Immature natural killer cell (primary cell): ENCODE results near the gene JAM3. TPM values are rescaled to one million over a fixed set of nuclear protein-coding genes. Genes with fewer than 3 reads are reported as not detected.
"Not testable (repeated sequence)": the region's sequence is repeated elsewhere in the genome, so short reads cannot be mapped to it uniquely, and the experiment has no call there.

Experiments
- DNase-seq, 3 donors: peaks; one replicate each; pipeline ENCODE4 v3.0.0; 2022; ENCODE audit warnings: mixed read lengths in 1 of 3
- H3K27ac Mint-ChIP-seq, 6 donors: one replicate each; pipeline ENCODE4 v1.8.0; 2020; ENCODE audit warnings: mixed read lengths in 6 of 6, mild to moderate bottlenecking in 5 of 6, inconsistent platforms in 4 of 6, moderate library complexity in 3 of 6
- H3K27me3 Mint-ChIP-seq, 3 donors: one replicate each; pipeline ENCODE4 v1.8.0; 2020 to 2021; ENCODE audit warnings: low read depth in 3 of 3, mild to moderate bottlenecking in 3 of 3, mixed read lengths in 3 of 3, moderate library complexity in 3 of 3, inconsistent platforms in 1 of 3
- H3K36me3 Mint-ChIP-seq, 3 donors: one replicate each; pipeline ENCODE4 v1.8.0; 2020; ENCODE audit warnings: mixed read lengths in 3 of 3, inconsistent platforms in 2 of 3, mild to moderate bottlenecking in 2 of 3
- H3K4me1 Mint-ChIP-seq, 2 donors: one replicate each; pipeline ENCODE4 v1.8.0; 2020; ENCODE audit warnings: inconsistent platforms in 2 of 2, mild to moderate bottlenecking in 2 of 2, mixed read lengths in 2 of 2, moderate library complexity in 1 of 2
- H3K4me3 Mint-ChIP-seq, 5 donors: one replicate each; pipeline ENCODE4 v1.8.0; 2020; ENCODE audit warnings: mild to moderate bottlenecking in 5 of 5, mixed read lengths in 5 of 5, inconsistent platforms in 3 of 5, moderate library complexity in 3 of 5
- H3K9me3 Mint-ChIP-seq, 6 donors: one replicate each; pipeline ENCODE4 v1.8.0; 2020; ENCODE audit warnings: mild to moderate bottlenecking in 6 of 6, mixed read lengths in 6 of 6, inconsistent platforms in 4 of 6, moderate library complexity in 3 of 6
- polyA plus RNA-seq, 3 donors: library from polyadenylated mRNA; unstranded; fragments of 300-500 nt; fragmentation: Illumina TruSeq; gene quantifications; one replicate each; pipeline ENCODE4 v1.2.3, GENCODE V29; 2021

JAM3 gene
- polyA plus RNA-seq, 3 donors from 2014 or later, result 1.6 to 1.9 TPM; not detected in 1

DNA sequence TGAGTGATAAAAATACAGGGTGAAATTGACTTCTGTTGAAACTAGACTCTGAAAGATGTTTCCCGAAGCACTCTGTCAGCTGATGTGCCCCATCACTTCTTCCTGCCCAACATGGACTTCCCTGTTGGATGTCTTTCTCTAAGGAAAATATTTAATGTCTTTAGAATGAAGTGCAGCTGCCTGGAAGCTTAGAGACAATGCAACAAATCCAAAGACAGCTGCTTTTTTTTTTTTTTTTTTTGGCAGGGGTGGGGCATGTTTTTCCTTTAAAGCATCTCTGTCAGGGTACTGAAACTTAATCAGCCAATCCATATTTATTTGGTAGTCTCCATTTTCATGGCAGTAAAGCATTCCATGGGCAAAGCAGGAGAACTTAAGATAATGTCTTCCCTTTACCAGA is 5.9 kb downstream of the JAM3 start:
- Mint-ChIP-seq H3K4me3 (no peak overlapping the region), H3K27ac (no peak overlapping the region), H3K27me3 (peaks cover 6 to 18% (median 14%) of the 10 kb centered on the region in 3 donors), H3K4me1 (peaks cover 0 to 1% of the 10 kb centered on the region in 2 donors), H3K36me3 (no peaks in the 10 kb centered on the region), H3K9me3 (no peaks in the 10 kb centered on the region)
- DNase-seq, result no peak

DNA sequence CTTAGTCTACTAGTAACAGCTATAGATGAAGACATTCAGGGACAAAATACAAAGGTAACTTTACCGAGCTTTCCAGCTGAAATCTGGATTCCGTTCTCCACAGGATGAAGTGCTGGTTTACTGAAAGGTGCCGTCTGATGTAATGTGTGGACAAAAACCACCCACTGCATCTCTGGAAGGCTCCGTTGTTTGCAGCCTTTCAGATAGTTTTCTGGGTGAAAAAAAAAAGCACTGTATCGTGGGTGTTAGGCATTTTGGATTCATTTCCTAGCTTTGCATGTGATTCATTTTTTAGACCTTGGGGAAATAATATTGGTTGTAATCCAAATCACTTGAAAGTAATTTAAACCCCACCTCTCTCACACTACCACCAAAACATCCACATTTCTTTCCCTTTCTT is 10.4 kb downstream of the JAM3 start:
- DNase-seq, result no peak
- Mint-ChIP-seq H3K9me3 (peaks cover 0 to 6% (median 2%) of the 10 kb centered on the region in 6 donors), H3K36me3 (peaks cover 0 to 6% (median 0%) of the 10 kb centered on the region in 3 donors), H3K27ac (no peak overlapping the region), H3K4me3 (no peak overlapping the region), H3K27me3 (peaks cover 7 to 15% (median 12%) of the 10 kb centered on the region in 3 donors), H3K4me1 (no peaks in the 10 kb centered on the region)

DNA sequence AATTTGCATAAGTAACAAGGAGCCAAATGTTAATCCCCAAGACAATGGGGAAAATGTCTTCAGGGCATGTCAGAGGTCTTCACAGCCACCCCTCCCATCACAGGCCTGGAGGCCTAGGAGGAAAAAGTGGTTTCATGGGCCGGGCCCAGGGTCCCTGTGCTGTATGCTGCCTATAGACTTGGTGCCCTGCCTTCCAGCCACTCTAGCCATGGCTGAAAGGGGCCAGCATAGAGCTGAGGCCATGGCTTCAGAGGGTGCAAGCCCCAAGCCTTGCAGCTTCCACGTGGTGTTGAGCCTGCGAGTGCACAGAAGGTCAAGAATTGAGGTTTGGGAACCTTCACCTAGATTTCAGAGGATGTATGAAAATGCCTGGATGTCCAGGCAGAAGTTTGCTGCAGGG is 12.4 kb downstream of the JAM3 start:
- H3K4me3 Mint-ChIP-seq, H3K4me1 Mint-ChIP-seq: not testable (repeated sequence)
- H3K27me3 Mint-ChIP-seq, result peaks cover 4 to 12% (median 8%) of the 10 kb centered on the region in 3 donors

DNA sequence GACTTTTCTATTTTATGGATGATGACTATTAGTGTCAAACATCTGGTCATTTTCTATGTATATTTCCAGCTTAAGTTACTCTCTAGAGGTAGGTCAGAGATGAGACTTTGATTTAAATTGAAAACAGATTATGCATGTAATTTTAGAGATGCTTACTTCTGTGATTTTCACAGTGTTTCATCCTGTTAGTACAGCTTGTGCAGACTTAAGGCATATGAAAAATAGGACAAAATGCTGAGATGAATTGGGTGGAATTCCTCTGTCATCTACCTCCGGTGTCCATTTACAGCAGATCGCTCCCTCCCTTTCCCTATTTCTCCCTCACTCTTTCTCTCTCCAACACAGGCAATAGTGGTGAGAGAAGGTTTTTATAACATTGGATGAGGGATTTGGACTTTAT is 14.1 kb downstream of the JAM3 start:
- Mint-ChIP-seq H3K36me3 (peaks cover 0 to 6% (median 0%) of the 10 kb centered on the region in 3 donors), H3K4me1 (no peaks in the 10 kb centered on the region), H3K9me3 (peaks cover 0 to 6% (median 2%) of the 10 kb centered on the region in 6 donors), H3K4me3 (no peak overlapping the region), H3K27ac (no peak overlapping the region), H3K27me3 (peaks cover 2 to 12% (median 8%) of the 10 kb centered on the region in 3 donors)
- no peak for DNase-seq

More for the DNA sequence above, 12.4 kb downstream of the JAM3 start:
- not testable (repeated sequence) for H3K36me3 Mint-ChIP-seq, H3K9me3 Mint-ChIP-seq, DNase-seq, H3K27ac Mint-ChIP-seq

DNA sequence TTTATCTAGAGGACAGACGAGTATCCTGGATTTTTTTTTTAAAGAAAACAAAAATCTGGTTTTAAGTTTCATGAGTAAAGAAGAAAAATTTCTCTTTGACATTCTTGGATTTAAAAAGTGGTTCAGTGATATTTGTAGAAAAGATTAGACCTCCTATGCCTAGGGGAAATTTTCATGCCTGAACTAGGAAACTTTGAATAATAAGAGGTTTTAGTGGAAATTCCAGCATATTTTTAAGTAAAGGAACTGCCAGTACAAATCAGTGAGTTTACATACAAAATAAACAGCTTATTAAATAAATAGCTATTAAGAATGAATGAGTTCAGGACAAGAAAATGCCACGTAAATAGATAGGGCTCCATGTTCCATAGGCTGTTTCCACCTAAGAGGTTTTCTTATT is 17.5 kb downstream of the JAM3 start:
- H3K36me3 Mint-ChIP-seq, result no peaks in the 10 kb centered on the region
- H3K27ac Mint-ChIP-seq, result no peak overlapping the region
- H3K27me3 Mint-ChIP-seq, result peaks cover 2 to 3% (median 3%) of the 10 kb centered on the region in 3 donors
- H3K9me3 Mint-ChIP-seq, result no peaks in the 10 kb centered on the region
- no peaks in the 10 kb centered on the region for H3K4me1 Mint-ChIP-seq
- DNase-seq, result no peak
- no peak overlapping the region for H3K4me3 Mint-ChIP-seq

DNA sequence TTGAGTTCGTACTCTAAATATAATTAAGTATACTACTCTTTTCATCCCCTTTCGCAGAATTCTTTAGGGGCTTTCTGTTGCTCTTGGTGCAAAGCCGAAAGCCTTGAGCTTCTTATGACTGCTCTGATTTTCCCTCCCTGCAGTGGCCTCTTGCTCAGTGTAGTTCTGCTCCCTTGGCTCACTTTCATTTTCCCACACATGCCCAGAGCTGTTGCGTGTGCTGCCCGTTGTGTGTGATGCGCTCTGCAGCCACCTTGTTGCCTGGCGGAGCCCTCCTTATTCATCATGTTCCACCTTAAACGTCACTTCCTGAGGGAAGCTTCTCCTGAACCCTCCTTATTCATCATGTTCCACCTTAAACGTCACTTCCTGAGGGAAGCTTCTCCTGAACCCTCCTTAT is 23.1 kb downstream of the JAM3 start:
- not testable (repeated sequence) for H3K9me3 Mint-ChIP-seq, H3K27ac Mint-ChIP-seq, H3K36me3 Mint-ChIP-seq, DNase-seq, H3K4me3 Mint-ChIP-seq, H3K27me3 Mint-ChIP-seq, H3K4me1 Mint-ChIP-seq

DNA sequence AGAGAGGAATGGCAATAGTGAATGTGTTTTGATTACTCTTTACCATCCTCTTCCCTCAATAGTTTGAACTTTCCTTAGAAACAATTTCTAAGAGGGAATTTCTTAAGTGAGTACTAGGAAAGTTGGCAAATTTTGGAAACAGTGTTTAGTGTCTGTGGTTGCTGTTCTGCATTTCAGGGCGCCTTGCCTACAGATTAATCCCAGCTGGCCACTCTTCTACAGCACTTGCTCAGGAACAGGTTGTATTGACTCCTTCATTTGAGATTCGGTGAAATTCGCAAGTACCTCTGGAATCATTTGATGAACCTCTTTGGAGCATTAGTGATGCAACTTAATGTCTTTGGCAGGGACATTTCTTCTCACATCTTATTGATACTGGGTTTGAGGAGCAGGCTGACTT is 28.3 kb downstream of the JAM3 start:
- H3K27me3 Mint-ChIP-seq, result peaks cover 1 to 2% (median 2%) of the 10 kb centered on the region in 3 donors

DNA sequence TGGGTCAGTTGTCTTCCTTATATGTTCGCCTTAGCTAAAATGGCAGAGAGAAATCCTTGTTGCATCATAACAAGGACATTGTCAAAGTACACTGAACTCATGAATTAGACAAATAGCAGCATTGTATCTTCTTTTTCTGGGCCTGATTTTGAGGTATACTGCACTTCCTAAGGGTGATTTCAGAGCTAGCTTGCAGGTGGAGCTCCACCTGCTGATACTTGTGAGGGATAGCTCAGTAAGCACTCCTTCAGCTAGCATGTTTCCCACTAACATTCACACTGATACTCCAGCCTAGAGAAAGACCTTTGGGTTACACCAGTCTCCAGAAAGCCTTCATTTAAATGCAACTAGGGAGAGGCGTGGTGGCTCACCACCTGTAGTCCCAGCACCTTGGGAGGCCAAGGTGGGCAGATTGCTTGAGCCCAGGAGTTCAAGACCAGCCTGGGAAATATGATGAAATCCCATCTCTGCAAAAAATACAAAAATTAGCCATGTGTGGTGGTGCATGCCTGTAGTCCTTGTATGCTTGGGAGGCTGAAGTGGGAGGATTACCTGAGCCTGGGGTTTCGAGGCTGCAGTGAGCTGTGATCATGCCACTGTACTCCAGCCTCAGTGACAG is 29.8 kb downstream of the JAM3 start:
- Mint-ChIP-seq H3K4me1 (no peaks in the 10 kb centered on the region), H3K4me3 (no peak overlapping the region), H3K27me3 (peaks cover 0 to 1% (median 0%) of the 10 kb centered on the region in 3 donors), H3K9me3 (no peaks in the 10 kb centered on the region), H3K27ac (no peak overlapping the region), H3K36me3 (no peaks in the 10 kb centered on the region)
- no peak for DNase-seq

More for the DNA sequence above, 28.3 kb downstream of the JAM3 start:
- Mint-ChIP-seq H3K4me1 (no peaks in the 10 kb centered on the region), H3K4me3 (no peak overlapping the region), H3K27ac (no peak overlapping the region), H3K9me3 (no peaks in the 10 kb centered on the region), H3K36me3 (no peaks in the 10 kb centered on the region)
- no peak for DNase-seq

DNA sequence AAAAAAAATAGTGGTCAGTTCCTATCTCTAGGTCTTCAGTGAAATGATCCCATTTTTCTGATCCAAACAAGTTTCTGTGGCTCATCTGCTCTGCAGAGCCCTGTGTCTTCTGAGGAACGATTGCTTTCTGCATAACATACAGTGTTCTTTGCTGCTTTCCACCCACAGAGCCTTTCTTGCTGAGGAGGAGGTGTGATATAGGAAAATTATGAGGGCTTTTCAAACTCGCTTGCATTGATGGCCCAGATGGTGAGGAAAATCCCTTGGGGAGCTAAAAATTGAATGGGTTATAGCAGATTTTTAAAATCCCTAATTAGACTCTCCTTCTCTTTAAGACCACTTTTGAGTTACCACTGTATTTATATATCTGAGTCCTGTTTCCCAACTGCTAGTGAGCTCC is 31.3 kb downstream of the JAM3 start:
- H3K27ac Mint-ChIP-seq, result no peak overlapping the region
- no peak overlapping the region for H3K4me3 Mint-ChIP-seq

DNA sequence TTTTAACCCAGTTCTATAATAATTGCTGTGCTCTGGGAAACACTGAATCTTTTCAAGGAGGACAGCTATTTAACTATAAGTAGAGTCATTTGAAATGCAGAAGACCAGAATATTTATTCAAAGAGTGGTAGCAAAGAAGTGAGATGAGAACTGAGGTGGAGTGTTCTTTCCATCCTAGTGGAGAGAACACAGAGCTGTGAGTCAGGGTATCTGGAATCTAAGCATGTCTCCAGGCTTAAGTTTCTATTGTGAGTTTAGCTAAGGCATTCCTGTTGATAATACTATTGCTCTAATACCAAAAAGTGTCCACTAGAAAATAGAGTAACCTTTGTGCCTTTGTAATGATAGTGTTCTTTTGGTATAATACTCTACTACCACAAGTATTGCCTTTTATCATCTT is 32.4 kb downstream of the JAM3 start:
- Mint-ChIP-seq H3K4me3 (no peak overlapping the region), H3K9me3 (peaks cover 0 to under 1% (median 0%) of the 10 kb centered on the region in 6 donors), H3K36me3 (no peaks in the 10 kb centered on the region), H3K27me3 (peaks cover 0 to 1% (median 0%) of the 10 kb centered on the region in 3 donors), H3K27ac (no peak overlapping the region), H3K4me1 (no peaks in the 10 kb centered on the region)
- DNase-seq, result no peak

More for the DNA sequence above, 31.3 kb downstream of the JAM3 start:
- no peaks in the 10 kb centered on the region for H3K4me1 Mint-ChIP-seq
- H3K9me3 Mint-ChIP-seq, result no peaks in the 10 kb centered on the region
- H3K27me3 Mint-ChIP-seq, result peaks cover 0 to 1% (median 0%) of the 10 kb centered on the region in 3 donors
- no peak for DNase-seq
- no peaks in the 10 kb centered on the region for H3K36me3 Mint-ChIP-seq

DNA sequence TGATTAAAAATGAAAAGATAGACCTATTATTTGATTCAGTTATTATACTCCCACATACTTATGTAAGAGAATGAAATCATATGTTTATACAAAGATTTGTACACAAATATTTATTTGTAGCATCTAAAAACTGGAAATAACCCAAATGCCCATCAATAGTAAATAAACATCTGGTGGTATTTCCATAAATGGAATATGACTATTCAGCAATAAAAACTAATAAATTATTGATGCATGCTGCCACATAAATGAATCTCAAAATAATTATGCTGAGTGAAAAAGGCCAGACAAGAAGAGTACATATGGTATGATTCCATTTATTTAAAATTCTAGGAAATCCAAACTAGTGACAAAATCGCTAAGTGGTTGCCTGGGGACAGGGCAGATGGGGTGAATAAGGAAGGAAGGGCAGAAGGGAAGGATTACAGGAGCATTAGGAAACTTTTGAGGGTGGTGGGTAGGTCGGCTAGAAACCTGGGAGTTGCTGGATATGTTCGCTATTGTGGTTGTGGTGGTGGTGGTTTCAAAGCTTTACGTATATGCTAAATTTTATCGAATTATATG is 41.5 kb downstream of the JAM3 start:
- Mint-ChIP-seq H3K9me3 (peaks cover 2 to 15% (median 12%) of the 10 kb centered on the region in 6 donors), H3K27ac (no peak overlapping the region), H3K27me3 (peaks cover 0 to 4% (median 2%) of the 10 kb centered on the region in 3 donors), H3K36me3 (no peaks in the 10 kb centered on the region), H3K4me1 (no peaks in the 10 kb centered on the region), H3K4me3 (no peak overlapping the region)
- no peak for DNase-seq

DNA sequence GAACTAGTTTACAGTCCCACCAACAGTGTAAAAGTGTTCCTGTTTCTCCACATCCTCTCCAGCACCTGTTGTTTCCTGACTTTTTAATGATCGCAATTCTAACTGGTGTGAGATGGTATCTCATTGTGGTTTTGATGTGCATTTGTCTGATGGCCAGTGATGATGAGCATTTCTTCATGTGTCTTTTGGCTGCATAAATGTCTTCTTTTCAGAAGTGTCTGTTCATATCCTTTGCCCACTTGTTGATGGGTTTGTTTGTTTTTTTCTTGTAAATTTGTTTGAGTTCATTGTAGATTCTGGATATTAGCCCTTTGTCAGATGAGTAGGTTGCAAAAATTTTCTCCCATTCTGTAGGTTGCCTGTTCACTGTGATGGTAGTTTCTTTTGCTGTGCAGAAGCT is 44.9 kb downstream of the JAM3 start:
- not testable (repeated sequence) for H3K36me3 Mint-ChIP-seq, H3K27me3 Mint-ChIP-seq, H3K9me3 Mint-ChIP-seq, H3K4me3 Mint-ChIP-seq, DNase-seq, H3K4me1 Mint-ChIP-seq, H3K27ac Mint-ChIP-seq

DNA sequence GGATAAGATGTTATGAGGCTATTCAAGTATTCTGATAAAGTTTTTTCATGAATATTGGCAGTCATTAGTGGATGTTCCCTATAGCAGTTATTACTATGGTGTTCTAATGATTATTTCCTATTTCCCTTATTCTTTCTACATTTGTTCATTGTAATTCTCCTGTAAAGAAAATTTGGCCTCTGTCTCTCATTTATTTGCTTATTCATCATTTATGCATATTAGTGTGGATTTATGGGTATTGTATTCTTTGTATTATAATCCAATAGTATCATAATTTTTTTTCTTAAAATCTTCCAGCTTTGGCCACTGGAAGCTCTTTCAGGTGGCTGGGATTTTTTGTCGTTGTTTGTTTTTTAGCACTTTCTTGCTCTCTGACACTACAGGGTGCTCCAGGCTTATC is 47.3 kb downstream of the JAM3 start:
- no peaks in the 10 kb centered on the region for H3K9me3 Mint-ChIP-seq
- peaks cover 3 to 9% (median 6%) of the 10 kb centered on the region in 3 donors for H3K27me3 Mint-ChIP-seq
- H3K4me1 Mint-ChIP-seq, result no peaks in the 10 kb centered on the region
- no peak for DNase-seq
- H3K36me3 Mint-ChIP-seq, result no peaks in the 10 kb centered on the region
- H3K27ac Mint-ChIP-seq, result no peak overlapping the region
- no peak overlapping the region for H3K4me3 Mint-ChIP-seq

DNA sequence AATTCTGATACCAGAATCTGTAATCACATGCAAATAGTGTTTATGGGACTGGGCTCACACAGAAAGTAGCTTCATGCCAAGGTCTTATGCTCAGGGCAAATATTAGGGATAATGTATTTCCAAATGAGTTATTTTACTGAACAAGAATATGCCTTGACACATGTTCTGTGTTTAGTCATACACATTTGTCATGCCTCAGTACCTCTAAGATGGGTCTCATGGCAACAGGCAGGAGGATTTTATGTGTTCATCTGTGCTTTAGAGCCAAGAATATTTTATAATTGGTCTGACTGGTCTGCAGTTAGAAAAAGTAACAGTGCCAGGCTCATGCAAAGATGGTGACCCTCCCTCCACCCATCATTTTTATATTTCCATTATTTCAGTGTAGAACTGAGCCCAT is 49.1 kb downstream of the JAM3 start:
- no peak overlapping the region for H3K27ac Mint-ChIP-seq
- DNase-seq, result no peak
- peaks cover 2 to 14% (median 6%) of the 10 kb centered on the region in 3 donors for H3K27me3 Mint-ChIP-seq
- no peak overlapping the region for H3K4me3 Mint-ChIP-seq
- H3K9me3 Mint-ChIP-seq, result no peaks in the 10 kb centered on the region
- H3K4me1 Mint-ChIP-seq, result no peaks in the 10 kb centered on the region
- no peaks in the 10 kb centered on the region for H3K36me3 Mint-ChIP-seq

DNA sequence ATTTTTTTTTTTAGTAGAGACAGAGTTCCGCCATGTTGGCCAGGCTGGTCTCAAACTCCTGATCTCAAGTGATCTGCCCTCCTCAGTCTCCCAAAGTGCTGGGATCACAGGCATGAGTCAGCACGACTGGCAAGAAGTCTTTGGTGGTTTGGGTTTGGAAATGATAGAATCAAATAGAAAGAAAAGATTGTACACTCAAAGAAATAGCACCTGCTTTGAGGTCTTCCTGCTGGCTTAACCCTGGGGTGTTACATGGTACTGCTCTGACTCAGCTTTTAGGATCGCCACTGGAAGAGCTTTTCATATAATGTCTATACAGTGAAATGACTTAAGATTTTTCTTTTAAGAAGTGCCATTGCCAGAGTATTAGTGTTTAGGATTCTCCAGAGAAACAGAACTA is 50.2 kb downstream of the JAM3 start:
- Mint-ChIP-seq H3K36me3 (no peaks in the 10 kb centered on the region), H3K9me3 (no peaks in the 10 kb centered on the region), H3K4me3 (no peak overlapping the region), H3K27me3 (peaks cover 4 to 15% (median 8%) of the 10 kb centered on the region in 3 donors), H3K4me1 (no peaks in the 10 kb centered on the region), H3K27ac (no peak overlapping the region)
- DNase-seq, result no peak
